CD4-positive, alpha-beta T cell treated with Interleukin-2 at 100 ng/mL for 4 hours (primary cell): Measurements from ENCODE around the gene CALML6.

Source experiments
- DNase-seq: peaks from one replicate; pipeline ENCODE4 v3.0.0-alpha.2; 2020; ENCODE audit warnings: low spot score

Gene CALML6

DNA sequence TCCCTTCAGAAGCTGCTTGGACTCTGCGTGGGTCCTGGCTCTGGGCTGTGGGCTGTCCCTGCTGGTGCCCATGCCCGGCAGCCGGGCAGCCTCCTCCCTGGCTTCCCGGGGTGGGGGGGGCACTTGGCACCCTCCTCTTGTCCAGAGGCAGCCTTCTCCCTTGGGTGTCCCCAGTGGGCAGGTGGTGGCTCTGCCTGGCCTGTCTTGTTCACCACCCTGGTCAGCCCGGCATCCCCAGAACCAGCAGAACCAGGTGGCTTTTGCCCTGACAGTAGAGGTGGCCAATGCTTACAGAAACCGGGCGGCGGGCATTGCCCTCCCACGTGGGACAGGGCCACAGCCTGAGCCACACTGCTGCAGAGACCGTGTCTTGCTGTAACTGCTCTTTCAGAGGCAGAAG, 50.5 kb downstream of the CALML6 start:
- DNase-seq: no peak

DNA sequence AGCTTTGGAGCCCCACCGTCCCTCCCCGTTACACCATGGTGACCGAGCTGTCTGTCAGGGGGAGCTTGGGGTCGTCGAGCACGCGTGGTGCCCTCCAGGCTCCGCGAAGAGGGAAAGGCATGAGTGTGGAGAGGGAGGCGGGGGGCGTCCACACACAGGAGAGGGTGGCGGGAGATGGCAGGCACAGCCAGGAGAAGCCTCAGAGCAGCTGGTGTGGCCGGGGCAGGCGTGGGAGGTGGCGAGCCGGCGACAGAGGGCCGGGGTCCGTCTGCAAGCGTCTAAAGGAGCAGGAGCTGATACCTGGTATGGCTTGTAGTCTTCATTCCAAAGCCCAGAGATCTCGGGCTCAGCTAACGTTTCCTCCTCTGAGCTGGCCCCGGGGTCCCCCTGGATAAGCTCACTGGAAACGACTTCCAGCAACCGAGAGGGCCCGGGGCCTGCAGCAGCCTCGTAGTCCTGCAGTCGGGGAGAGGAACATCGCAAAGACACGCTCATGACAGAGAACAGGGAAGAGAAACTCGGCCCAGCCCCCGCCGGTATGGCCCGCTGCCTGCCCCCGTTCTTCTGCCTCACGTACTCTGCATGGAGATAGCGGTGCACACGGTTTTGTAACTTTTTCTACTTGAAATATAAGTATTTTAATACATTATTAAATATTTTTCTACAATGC, 51.1 kb downstream of the CALML6 start:
- no peak for DNase-seq
